Measurements from ENCODE around the gene JAGN1. TPM values are rescaled to one million over a fixed set of nuclear protein-coding genes. Genes with fewer than 3 reads are reported as not detected.
"Not testable (repeated sequence)": the region's sequence is repeated elsewhere in the genome, so short reads cannot be mapped to it uniquely, and the experiment has no call there.

JAGN1 gene
- total and polyA plus RNA-seq, 8 donors = 16.3 to 27.1 (median 21.9) TPM

GRCh38 chr3:9869955-9870354 lies 20.5 kb upstream of the JAGN1 start:
- Histone ChIP-seq H3K27ac (no peak overlapping the region), H3K27me3 (no peaks in the 10 kb centered on the region), H3K36me3 (no peaks in the 10 kb centered on the region), H3K9me3 (no peaks in the 10 kb centered on the region), H3K4me3 (no peak overlapping the region), H3K4me1 (no peaks in the 10 kb centered on the region)
- FAIRE-seq (no peak), ATAC-seq (no peak), DNase-seq (no peak)
- intact Hi-C loops (cut with DNase I) = no loop called here
- TF ChIP-seq CTCF (IDR thresholded peaks at IDR 0.05) = no peak
- 44 to 53% methylated on average over 5 of the region's 5 CpGs for WGBS, 2 donors

- Histone ChIP-seq H3K36me3 (no peaks in the 10 kb centered on the region), H3K9me3 (no peaks in the 10 kb centered on the region), H3K27me3 (no peaks in the 10 kb centered on the region), H3K4me1 (no peaks in the 10 kb centered on the region), H3K27ac (no peak overlapping the region), H3K4me3 (no peak overlapping the region)
- DNase-seq = no peak
- no peak for FAIRE-seq
- intact Hi-C loops (cut with DNase I) = no loop called here
- no peak for TF ChIP-seq CTCF (IDR thresholded peaks at IDR 0.05)
- ATAC-seq = no peak
- WGBS, 2 donors = 47 to 93% methylated on average over 1 of the region's 1 CpG
These were observed 19.4 kb upstream of the JAGN1 start for GRCh38 chr3:9870978-9871377.

- ATAC-seq; intact Hi-C loops (cut with DNase I); H3K27ac ChIP-seq; H3K4me1 ChIP-seq; H3K36me3 ChIP-seq; H3K9me3 ChIP-seq; FAIRE-seq; H3K27me3 ChIP-seq; H3K4me3 ChIP-seq; DNase-seq: not testable (repeated sequence)
- 89 to 95% methylated on average over 5 of the region's 5 CpGs for WGBS, 2 donors
These were observed 18.3 kb upstream of the JAGN1 start for GRCh38 chr3:9872067-9872466.

GRCh38 chr3:9875448-9875847 lies 15.0 kb upstream of the JAGN1 start:
- Histone ChIP-seq H3K27me3 (no peaks in the 10 kb centered on the region), H3K27ac (no peak overlapping the region), H3K4me1 (no peaks in the 10 kb centered on the region), H3K4me3 (no peak overlapping the region), H3K9me3 (no peaks in the 10 kb centered on the region), H3K36me3 (no peaks in the 10 kb centered on the region)
- DNase-seq (no peak), ATAC-seq (no peak), FAIRE-seq (no peak)
- intact Hi-C loops (cut with DNase I) = no loop called here
- no peak for TF ChIP-seq CTCF (IDR thresholded peaks at IDR 0.05)

GRCh38 chr3:9876255-9876654 lies 14.2 kb upstream of the JAGN1 start:
- H3K9me3 ChIP-seq; H3K36me3 ChIP-seq; H3K4me1 ChIP-seq; DNase-seq; H3K4me3 ChIP-seq; FAIRE-seq; ATAC-seq; H3K27me3 ChIP-seq; H3K27ac ChIP-seq; intact Hi-C loops (cut with DNase I): not testable (repeated sequence)
- 73 to 78% methylated on average over 4 of the region's 4 CpGs for WGBS, 2 donors

GRCh38 chr3:9876991-9877390 lies 13.4 kb upstream of the JAGN1 start:
- WGBS, 2 donors = 83 to 84% methylated on average over 12 of the region's 12 CpGs
- H3K27me3 ChIP-seq = no peaks in the 10 kb centered on the region
- no peak for DNase-seq

More at GRCh38 chr3:9876991-9877390, 13.4 kb upstream of the JAGN1 start:
- no peaks in the 10 kb centered on the region for H3K4me1 ChIP-seq
- no peaks in the 10 kb centered on the region for H3K9me3 ChIP-seq
- TF ChIP-seq CTCF (IDR thresholded peaks at IDR 0.05) = no peak
- no peak overlapping the region for H3K4me3 ChIP-seq
- no peak overlapping the region for H3K27ac ChIP-seq
- peak in 2 of 4 donors; percentile 25 to 37 for ATAC-seq
- intact Hi-C loops (cut with DNase I) = no loop called here
- FAIRE-seq = no peak
- no peaks in the 10 kb centered on the region for H3K36me3 ChIP-seq

Data from pancreas (tissue), 10 donors.